HG02885 (cell line): Measurements from ENCODE around the gene VEGFC.

Experiments used
- ATAC-seq: cut with Tn5 transposase; IDR thresholded peaks from one replicate; pipeline ENCODE4 v1.9.1; 2021; ENCODE audit warnings: mild to moderate bottlenecking; ENCODE audit not compliant: unreplicated experiment, poor library complexity

The VEGFC gene

GRCh38 chr4:176709417-176709816, 83.3 kb downstream of the VEGFC start:
- ATAC-seq: no peak

GRCh38 chr4:176708771-176709311, 83.9 kb downstream of the VEGFC start:
- no peak for ATAC-seq

DNA sequence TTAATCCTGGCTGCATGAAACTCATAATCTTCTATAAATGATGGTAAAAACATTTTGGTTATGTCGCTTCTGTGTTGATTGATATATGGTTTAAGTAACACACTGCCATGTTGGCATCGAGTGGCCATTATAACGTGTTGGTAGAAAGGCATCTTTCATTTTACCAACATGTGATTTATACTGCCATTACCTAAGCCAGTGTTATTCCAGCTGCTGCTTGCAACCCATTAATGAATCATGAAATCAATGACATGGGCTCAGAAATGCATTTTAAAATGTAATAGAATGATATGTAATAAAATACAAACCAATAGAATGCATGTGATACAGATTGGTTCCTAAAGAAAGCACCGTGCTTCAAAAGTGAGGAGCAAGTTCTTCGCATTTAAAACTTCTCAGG, 102.0 kb downstream of the VEGFC start:
- ATAC-seq: no peak

GRCh38 chr4:176680668-176681180, 112.0 kb downstream of the VEGFC start:
- no peak for ATAC-seq

- no peak for ATAC-seq
Measured at GRCh38 chr4:176676901-176677300, 115.8 kb downstream of the VEGFC start.

DNA sequence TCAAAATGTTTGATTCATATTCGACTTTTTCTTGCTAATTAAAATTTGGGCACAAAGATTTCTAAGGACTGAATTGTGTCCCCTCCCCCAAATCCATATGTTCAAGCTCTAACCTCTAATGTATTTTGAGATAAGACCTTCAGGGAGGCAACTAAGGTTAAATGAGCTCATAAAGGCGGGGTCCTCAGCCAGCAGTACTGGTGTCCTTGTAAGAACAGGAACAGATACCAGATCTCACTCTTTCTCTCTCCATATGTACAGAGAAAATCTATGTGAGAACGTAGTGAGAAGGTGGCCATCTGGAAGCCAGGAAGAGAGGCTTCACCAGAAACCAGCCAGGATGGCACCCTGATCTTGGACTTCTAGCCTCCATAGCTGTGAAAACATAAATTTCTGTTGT, 116.9 kb downstream of the VEGFC start:
- no peak for ATAC-seq

DNA sequence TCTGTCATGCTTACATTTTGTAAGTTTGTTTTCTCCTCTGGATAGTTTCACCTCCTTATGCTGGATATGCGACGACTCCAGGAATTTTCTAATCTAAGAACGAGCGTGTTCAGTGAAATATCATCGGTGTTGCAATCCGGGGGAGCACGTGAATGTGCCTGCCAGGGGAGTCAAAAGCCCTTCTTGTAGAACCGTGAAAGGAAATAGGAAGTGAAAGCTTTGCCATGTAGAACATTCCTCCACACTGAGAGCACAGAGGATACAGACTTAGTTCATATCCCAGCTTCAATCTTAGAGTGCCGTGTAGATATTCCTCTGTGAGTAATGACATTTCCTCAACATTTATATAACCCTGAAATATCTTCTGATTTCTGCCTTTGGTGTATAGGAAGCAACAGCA, 121.2 kb downstream of the VEGFC start:
- no peak for ATAC-seq

GRCh38 chr4:176668324-176668723, 124.4 kb downstream of the VEGFC start:
- ATAC-seq: no peak

GRCh38 chr4:176664964-176665363, 127.8 kb downstream of the VEGFC start:
- ATAC-seq: no peak

GRCh38 chr4:176660561-176660960, 132.2 kb downstream of the VEGFC start:
- no peak for ATAC-seq

GRCh38 chr4:176656108-176656507, 136.6 kb downstream of the VEGFC start:
- no peak for ATAC-seq

DNA sequence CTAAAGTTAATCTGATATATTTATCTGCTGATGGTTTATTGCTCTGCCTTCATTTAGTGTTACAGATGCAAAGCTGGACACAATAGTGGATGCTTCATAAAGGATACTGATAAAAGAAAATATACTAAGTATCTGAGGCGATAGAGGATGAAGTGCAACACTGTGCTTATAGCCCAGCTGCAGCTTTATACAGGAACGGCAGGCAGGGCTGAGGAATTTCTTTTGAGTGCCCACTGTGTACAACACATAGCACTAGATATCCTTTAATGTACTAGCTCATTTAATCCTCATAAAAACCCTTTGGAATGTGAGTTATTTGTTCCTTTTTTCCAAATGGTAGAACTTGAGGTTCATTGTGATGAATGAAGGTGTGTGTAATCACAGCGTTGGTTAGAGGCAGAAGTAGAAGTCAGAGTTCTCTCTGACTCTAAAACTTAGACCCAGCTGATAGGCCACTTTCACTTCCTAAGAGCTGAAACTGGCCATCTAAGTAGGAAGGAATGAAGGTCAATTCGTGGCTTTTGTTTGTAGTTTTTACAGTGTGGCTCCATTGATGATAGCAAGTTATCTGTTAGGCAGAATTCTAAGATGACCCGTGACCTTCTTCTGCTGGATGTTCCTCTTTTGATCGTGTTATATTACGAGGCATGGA, 138.0 kb downstream of the VEGFC start:
- no peak for ATAC-seq

- no peak for ATAC-seq
Measured at GRCh38 chr4:176653401-176654220, 139.1 kb downstream of the VEGFC start.

DNA sequence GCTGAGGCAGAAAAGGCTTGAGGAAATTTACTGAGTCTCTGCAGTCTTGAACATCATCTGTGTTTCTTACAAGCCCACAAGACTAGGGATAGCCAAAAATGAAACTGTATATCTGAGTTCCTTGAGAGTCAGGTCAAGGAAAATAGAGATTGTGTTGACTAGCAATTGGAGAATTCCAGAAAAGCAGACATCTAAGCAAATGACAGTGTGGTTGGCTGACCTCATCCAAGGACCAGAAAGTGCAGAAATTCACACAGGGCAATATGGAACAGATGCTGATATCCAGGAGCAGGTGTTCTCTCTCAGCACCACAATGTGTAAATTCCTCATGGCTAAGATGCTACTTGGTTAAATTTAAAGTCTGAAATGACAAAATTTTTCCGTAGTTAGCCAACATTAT, 146.4 kb downstream of the VEGFC start:
- ATAC-seq: no peak

DNA sequence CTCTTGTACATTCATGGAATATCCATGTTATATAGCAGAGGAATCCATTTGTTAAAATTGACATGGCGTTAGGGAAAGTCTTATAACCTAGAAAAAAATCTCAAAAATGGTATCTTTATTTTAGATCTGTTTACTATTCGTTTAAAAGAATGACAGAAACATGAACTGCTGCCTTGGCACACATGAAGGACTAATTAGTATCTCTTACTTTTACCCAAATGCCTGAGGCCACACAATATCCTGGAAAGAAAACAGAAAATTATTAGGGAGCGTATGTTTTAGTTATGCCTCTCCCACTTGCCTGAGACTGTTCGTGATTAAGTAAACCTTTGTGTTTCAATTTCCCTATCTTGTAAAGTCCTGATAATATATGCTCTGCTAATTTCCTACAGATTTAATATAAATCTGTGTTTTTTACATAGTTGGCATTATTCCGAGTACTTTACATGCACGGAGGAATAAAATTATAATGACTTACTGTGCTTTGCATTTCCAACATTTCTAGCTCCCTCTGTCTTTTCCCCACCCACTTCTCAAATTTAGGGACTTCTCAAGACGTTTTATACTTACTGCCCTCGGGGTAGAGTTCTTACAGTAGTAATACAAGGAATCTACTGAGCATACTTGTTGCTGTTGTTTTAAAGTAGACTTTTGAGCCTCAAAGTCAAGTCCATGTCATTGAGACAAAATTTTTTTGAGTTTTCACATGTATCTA, 147.3 kb downstream of the VEGFC start:
- no peak for ATAC-seq

GRCh38 chr4:176642472-176642871, 150.2 kb downstream of the VEGFC start:
- ATAC-seq: no peak

DNA sequence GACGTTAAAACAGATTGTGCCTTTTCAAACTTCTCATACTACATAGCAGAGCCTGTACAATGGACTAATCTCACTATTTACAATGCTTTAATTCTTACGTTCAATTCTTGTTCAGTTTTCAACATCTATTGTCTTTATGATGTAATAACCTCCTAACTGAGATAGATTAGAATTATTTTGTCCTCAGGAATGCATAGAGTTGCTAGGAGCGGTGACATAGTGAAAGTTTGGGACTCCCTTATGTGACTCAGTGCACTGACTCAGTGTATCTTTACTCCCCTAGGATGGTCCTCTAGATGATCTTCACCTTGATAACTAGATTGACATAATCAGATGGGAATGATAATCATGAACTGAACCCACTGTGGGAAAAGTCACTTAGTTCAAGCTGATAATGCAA, 151.5 kb downstream of the VEGFC start:
- no peak for ATAC-seq

- ATAC-seq: no peak
Measured at GRCh38 chr4:176638992-176639391, 153.7 kb downstream of the VEGFC start.

DNA sequence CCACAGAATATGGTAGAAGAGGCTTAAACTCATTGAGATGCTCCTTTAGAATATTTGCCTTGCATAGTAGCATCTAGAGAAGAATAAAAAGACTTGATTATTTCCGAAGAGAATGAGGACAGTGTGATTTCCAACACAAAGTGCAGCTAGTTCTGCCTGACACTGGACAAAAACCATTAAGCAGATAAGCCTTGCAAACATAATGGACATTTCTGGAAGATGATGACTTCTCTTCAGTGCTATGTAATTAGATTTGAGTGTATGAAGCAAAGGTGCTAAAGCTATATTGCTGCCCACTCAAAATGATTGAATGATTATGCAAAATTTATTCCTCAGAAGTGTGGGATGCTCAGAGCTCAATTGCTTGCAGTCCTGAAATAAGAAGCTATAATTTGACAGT, 156.4 kb downstream of the VEGFC start:
- no peak for ATAC-seq

GRCh38 chr4:176635372-176636261, 157.1 kb downstream of the VEGFC start:
- ATAC-seq: no peak
